ENCODE measurements around the gene ACTG1.

ACTG1 gene

DNA sequence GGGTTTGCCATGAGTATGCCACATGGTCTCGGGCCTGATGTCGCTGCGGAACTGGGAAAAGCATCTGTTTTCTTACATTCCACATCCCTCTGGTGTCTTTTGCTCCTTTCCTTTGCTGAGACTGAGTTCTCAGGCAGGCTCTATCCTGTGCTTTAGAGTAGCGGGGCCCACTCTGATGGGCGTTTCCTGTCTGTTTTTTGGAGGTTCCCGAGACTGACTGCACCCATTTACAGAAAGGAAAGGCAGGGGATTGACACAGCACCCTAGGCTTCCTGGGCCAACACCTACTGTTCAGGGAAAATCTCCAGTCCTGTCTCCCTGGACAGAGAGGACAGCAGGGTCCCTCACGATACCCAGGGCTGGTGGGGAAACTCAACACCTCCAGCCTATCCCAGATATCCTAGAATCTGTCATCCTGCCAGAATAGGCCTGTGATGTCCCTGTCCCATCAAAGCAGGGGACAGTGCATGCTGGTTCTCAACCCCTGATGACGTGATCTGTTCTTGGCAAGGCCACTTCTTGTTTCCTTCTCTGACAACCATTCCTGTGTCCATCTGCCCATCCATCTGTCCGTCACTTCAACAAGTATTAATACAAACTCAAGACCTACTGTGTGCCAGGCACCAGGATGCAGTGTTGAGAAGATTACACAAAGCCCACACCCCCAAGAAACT is 42.2 kb downstream of the ACTG1 start:
- no peak overlapping the region for H3K4me2 ChIP-seq
- H3K79me2 ChIP-seq (ENCODE audit: insufficient read depth, low read depth) = no peaks in the 10 kb centered on the region
- no peak overlapping the region for H3K4me3 ChIP-seq (IDR thresholded peaks at IDR 0.05; ENCODE audit: insufficient read depth, low read depth, low read length)
- no peak for TF ChIP-seq CTCF (conservative IDR thresholded peaks at IDR 0.05; ENCODE audit: low read depth, low read length)
- no peak overlapping the region; the same call in 1 of the 2 replicates for H2AFZ ChIP-seq (ENCODE audit: low read depth)
- peaks cover 8% of the 10 kb centered on the region for H3K4me1 ChIP-seq (ENCODE audit: low read depth, poor library complexity, severe bottlenecking)
- H3K27me3 ChIP-seq (ENCODE audit: insufficient read depth, low read depth) = peaks cover 98% of the 10 kb centered on the region
- H3K27ac ChIP-seq = no peak overlapping the region
- no peak overlapping the region for H3K9ac ChIP-seq
- no peaks in the 10 kb centered on the region for H4K20me1 ChIP-seq (ENCODE audit: insufficient read depth)
- no peaks in the 10 kb centered on the region for H3K36me3 ChIP-seq (ENCODE audit: insufficient read depth)

DNA sequence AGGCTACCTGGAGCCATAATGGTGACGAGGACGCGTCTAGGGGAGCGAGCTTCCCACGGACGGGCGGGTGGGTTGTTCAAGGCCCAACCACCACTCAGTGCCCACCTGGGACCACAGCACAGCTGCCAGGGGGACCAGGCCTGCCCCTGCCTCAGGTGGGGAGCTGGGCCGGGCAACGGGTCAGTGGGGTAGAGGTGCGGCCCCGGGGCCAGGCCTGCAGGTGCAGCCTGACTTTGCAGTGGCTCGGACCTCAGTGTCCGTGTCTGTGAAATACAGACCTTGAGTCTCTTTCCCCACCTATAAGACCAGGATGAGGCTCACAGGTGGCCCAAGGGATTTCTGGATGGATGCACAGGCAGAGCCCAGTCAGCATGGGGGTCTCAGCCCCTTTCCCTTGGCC is 43.3 kb downstream of the ACTG1 start:
- no peak overlapping the region for H3K4me3 ChIP-seq (IDR thresholded peaks at IDR 0.05; ENCODE audit: insufficient read depth, low read depth, low read length)
- H2AFZ ChIP-seq (ENCODE audit: low read depth) = no peak overlapping the region
- no peaks in the 10 kb centered on the region for H3K79me2 ChIP-seq (ENCODE audit: insufficient read depth, low read depth)
- H3K9ac ChIP-seq = no peak overlapping the region
- TF ChIP-seq CTCF (conservative IDR thresholded peaks at IDR 0.05; ENCODE audit: low read depth, low read length) = no peak
- peaks cover 98% of the 10 kb centered on the region for H3K27me3 ChIP-seq (ENCODE audit: insufficient read depth, low read depth)
- no peak overlapping the region for H3K27ac ChIP-seq
- H3K4me2 ChIP-seq = no peak overlapping the region
- H3K36me3 ChIP-seq (ENCODE audit: insufficient read depth) = no peaks in the 10 kb centered on the region
- H4K20me1 ChIP-seq (ENCODE audit: insufficient read depth) = no peaks in the 10 kb centered on the region
- H3K4me1 ChIP-seq (ENCODE audit: low read depth, poor library complexity, severe bottlenecking) = peaks cover 8% of the 10 kb centered on the region

- no peak overlapping the region for H3K9ac ChIP-seq
- H3K79me2 ChIP-seq (ENCODE audit: insufficient read depth, low read depth) = no peaks in the 10 kb centered on the region
- H3K4me1 ChIP-seq (ENCODE audit: low read depth, poor library complexity, severe bottlenecking) = peaks cover 8% of the 10 kb centered on the region
- peaks cover 98% of the 10 kb centered on the region for H3K27me3 ChIP-seq (ENCODE audit: insufficient read depth, low read depth)
- no peaks in the 10 kb centered on the region for H3K36me3 ChIP-seq (ENCODE audit: insufficient read depth)
- no peaks in the 10 kb centered on the region for H4K20me1 ChIP-seq (ENCODE audit: insufficient read depth)
- no peak overlapping the region for H3K4me3 ChIP-seq (IDR thresholded peaks at IDR 0.05; ENCODE audit: insufficient read depth, low read depth, low read length)
- H3K4me2 ChIP-seq = no peak overlapping the region
- no peak for TF ChIP-seq CTCF (conservative IDR thresholded peaks at IDR 0.05; ENCODE audit: low read depth, low read length)
- no peak overlapping the region for H2AFZ ChIP-seq (ENCODE audit: low read depth)
- H3K27ac ChIP-seq = no peak overlapping the region
These were observed 43.9 kb downstream of the ACTG1 start for GRCh38 chr17:81468770-81469121.

DNA sequence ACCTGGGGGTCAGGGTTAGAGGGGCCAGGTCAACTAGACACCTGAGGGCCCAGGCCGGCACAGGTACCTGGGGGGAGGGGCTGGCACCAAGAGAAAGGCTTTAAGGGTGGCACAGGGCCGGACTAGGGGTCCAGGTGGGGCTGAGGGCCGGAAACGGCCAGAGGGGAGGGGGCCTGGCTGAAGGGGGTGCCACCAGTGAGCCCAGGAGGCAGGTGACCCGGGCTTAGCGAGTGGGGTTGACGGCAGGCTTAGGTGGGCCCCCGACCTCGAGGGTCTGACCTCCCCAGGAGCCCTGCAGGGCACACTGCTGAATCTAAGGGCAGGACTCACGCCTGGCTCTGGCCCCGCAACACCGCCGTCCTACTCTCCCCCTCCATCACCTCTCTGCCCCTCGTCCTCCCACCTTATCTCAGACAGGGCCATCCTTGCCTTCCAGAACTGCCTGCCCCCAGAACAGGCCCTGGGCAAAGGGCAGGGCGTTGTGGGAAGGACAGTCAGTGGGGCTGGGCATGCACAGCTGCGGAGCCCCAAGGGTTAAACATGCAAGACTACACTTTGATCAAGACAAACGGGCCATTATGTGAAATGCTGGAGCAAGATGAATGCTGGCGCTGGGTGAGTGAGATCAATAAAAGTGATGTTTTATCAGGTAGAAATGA is 44.4 kb downstream of the ACTG1 start:
- Histone ChIP-seq H3K27me3 (ENCODE audit: insufficient read depth, low read depth) (peaks cover 98% of the 10 kb centered on the region), H2AFZ (ENCODE audit: low read depth) (no peak overlapping the region), H3K79me2 (ENCODE audit: insufficient read depth, low read depth) (no peaks in the 10 kb centered on the region), H3K27ac (no peak overlapping the region), H3K4me2 (no peak overlapping the region), H4K20me1 (ENCODE audit: insufficient read depth) (no peaks in the 10 kb centered on the region), H3K4me3 (IDR thresholded peaks at IDR 0.05; ENCODE audit: insufficient read depth, low read depth, low read length) (no peak overlapping the region), H3K4me1 (ENCODE audit: low read depth, poor library complexity, severe bottlenecking) (peaks cover 8% of the 10 kb centered on the region), H3K9ac (no peak overlapping the region), H3K36me3 (ENCODE audit: insufficient read depth) (no peaks in the 10 kb centered on the region)
- TF ChIP-seq CTCF (conservative IDR thresholded peaks at IDR 0.05; ENCODE audit: low read depth, low read length) = no peak

All from KMS-11 (cell line).